Tibial nerve (tissue), 4 donors: ENCODE data around the gene AMBN. TPM values are rescaled to one million over a fixed set of nuclear protein-coding genes. Genes with fewer than 3 reads are reported as not detected.

Experiments
- DNase-seq, 2 donors: peaks; one replicate each; pipeline ENCODE4 v3.0.0-alpha.2; 2019; ENCODE audit warnings: low spot score in 2 of 2
- H3K27ac ChIP-seq, 4 donors: fragments of 200-600 bp; sonication (generic) in 3 of 4; one replicate each; pipeline ENCODE4 v1.5.1; 2017 to 2019; ENCODE audit warnings: mild to moderate bottlenecking in 1 of 4
- H3K27me3 ChIP-seq, 2 donors: fragments of 200-600 bp; sonication (generic) in 1 of 2; one replicate each; pipeline versions ENCODE4 v1.5.1 to v1.6.0; 2017 to 2019
- H3K36me3 ChIP-seq, 3 donors: fragments of 200-600 bp; sonication (generic); one replicate each; pipeline ENCODE4 v1.5.1; 2018 to 2019
- H3K4me1 ChIP-seq, 4 donors: fragments of 200-600 bp; sonication (generic) in 3 of 4; one replicate each; pipeline ENCODE4 v1.5.1; 2017 to 2019
- H3K4me3 ChIP-seq, 4 donors: fragments of 200-600 bp; sonication (generic) in 3 of 4; one replicate each; pipeline ENCODE4 v1.5.1; 2017 to 2019; ENCODE audit warnings: mild to moderate bottlenecking in 1 of 4, moderate library complexity in 1 of 4
- H3K9me3 ChIP-seq, 4 donors: fragments of 200-600 bp; sonication (generic) in 3 of 4; one replicate each; pipeline ENCODE4 v1.5.1; 2017 to 2019
- EP300 ChIP-seq, 2 donors: sonication (generic); formaldehyde crosslinking; IDR thresholded peaks; one replicate each; pipeline ENCODE4 v1.6.1; 2017; ENCODE audit warnings: antibody characterized with exemption in 2 of 2, mild to moderate bottlenecking in 1 of 2
- POLR2A ChIP-seq, 2 donors: fragments of 450-650 bp; IDR thresholded peaks; one replicate each; pipeline ENCODE4 v1.6.1; 2017; ENCODE audit warnings: antibody characterized with exemption in 2 of 2, mild to moderate bottlenecking in 2 of 2, moderate library complexity in 2 of 2
- WGBS, 2 donors: methylation state at CpG; one replicate each; pipeline ENCODE4 v1.1.5; 2018; 5-methylcytosine and 5-hydroxymethylcytosine counted together
- total RNA-seq, 4 donors: library from RNA; depleted of rRNA; stranded (reverse); fragments of >200 nt; gene quantifications; one replicate each; pipeline ENCODE4 v1.1.0, GENCODE V29; 2016
- TF ChIP-seq, protein P1 (sequence below), 5 experiments: fragments of 200-600 bp in 3 of 5; fragments of 450-650 bp in 2 of 5; sonication (generic) in 3 of 5; IDR thresholded peaks; one replicate each; pipeline ENCODE4 v1.5.1; 2016 to 2019; ENCODE audit warnings: antibody characterized with exemption in 5 of 5, mild to moderate bottlenecking in 3 of 5, moderate library complexity in 2 of 5

AMBN gene
- total RNA-seq, 4 donors from 2014 or later: not detected

DNA sequence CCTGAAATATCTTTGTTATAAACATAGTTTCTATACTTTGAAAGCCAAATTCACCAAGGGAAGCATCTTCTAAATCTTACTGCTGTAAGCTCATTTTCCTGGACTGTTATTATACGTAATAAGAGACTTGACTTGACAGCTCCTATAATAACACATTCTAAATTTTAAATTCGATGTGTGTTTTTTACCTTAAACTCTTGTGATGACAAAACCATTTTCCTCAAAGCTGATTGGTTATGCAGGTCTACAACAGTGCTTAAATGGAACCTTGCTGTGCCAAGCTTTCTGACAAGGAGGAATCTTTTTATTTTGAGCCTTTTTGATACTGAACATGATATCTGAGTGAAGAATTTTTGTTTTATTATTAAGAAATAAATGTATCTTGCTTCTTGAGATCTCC is 36.4 kb downstream of the AMBN start, which contains the start of gene ENAM:
ENAM (plus strand) TSS at position 301 of the 400 bp plus-strand sequence. CDS start 757 bp downstream, outside the sequence.
- H3K4me3 ChIP-seq: no peak within 1 kb of the TSS
- H3K9me3 ChIP-seq: no peaks in the 10 kb centered on the region
- no peaks in the 10 kb centered on the region for H3K27me3 ChIP-seq
- TF ChIP-seq, protein P1, sequence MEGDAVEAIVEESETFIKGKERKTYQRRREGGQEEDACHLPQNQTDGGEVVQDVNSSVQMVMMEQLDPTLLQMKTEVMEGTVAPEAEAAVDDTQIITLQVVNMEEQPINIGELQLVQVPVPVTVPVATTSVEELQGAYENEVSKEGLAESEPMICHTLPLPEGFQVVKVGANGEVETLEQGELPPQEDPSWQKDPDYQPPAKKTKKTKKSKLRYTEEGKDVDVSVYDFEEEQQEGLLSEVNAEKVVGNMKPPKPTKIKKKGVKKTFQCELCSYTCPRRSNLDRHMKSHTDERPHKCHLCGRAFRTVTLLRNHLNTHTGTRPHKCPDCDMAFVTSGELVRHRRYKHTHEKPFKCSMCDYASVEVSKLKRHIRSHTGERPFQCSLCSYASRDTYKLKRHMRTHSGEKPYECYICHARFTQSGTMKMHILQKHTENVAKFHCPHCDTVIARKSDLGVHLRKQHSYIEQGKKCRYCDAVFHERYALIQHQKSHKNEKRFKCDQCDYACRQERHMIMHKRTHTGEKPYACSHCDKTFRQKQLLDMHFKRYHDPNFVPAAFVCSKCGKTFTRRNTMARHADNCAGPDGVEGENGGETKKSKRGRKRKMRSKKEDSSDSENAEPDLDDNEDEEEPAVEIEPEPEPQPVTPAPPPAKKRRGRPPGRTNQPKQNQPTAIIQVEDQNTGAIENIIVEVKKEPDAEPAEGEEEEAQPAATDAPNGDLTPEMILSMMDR (IDR thresholded peaks at IDR 0.05): no peak
- H3K27ac ChIP-seq: no peak within 1 kb of the TSS
- no peak for DNase-seq
- 86 to 89% methylated on average over 2 of the region's 2 CpGs for WGBS, 2 donors
- H3K4me1 ChIP-seq: no peaks in the 10 kb centered on the region
- H3K36me3 ChIP-seq: no peaks in the 10 kb centered on the region

DNA sequence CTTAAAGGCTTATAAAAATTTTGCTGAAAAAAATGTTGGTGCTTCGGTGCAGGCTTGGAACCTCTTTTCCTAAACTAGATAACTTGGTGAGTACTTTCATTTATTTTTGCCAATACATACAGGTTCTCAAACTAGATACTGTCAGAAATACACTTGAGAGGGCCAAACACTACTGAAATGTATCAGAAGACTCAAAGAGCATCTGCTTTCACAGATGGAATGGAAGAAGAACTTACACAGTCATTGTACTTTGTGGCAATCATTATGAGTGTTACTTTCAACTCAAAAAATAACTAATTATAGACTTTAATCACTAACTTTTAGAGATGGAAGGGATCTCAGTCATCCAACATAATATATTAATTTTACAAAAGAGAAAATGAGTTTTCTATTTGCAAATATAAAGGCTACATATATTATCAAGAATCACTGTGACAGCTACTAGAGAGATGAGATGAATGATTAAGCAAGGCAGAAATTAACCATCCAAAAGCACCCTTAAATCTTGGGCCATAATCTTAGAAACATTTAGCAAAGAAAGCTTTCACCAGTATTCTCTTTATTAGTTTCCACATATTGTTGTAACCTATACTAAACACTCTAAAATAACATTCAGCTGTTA is 37.5 kb downstream of the AMBN start:
- DNase-seq: no peak
- no peak overlapping the region for H3K4me3 ChIP-seq
- no peaks in the 10 kb centered on the region for H3K27me3 ChIP-seq
- no peak overlapping the region for H3K27ac ChIP-seq
- TF ChIP-seq EP300 (IDR thresholded peaks at IDR 0.05) (no peak), POLR2A (IDR thresholded peaks at IDR 0.05) (no peak)
- TF ChIP-seq, protein P1 (IDR thresholded peaks at IDR 0.05): no peak
- WGBS, 2 donors: 91 to 95% methylated on average over 1 of the region's 1 CpG
- H3K36me3 ChIP-seq: no peaks in the 10 kb centered on the region
- no peaks in the 10 kb centered on the region for H3K4me1 ChIP-seq
- H3K9me3 ChIP-seq: no peaks in the 10 kb centered on the region

DNA sequence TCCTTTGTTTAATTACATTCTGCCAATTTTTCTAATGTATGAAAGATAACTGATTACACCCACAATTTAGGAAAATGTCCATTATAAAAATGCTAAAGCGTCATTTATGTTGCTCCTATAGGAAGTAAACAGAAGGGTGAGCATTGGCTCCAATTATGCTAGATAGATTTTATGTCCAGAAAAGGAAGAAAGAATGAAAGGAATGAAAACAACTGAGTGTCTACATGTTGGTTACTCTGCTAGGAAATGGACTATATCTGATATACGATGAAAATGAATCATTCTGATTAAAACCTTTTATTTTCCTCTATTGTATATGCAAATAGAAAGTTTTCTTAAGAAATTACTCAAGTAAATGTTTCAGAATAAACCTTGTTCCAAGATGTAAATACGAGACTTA is 38.1 kb downstream of the AMBN start:
- no peaks in the 10 kb centered on the region for H3K9me3 ChIP-seq
- no peak for DNase-seq
- 77 to 78% methylated on average over 3 of the region's 3 CpGs for WGBS, 2 donors
- TF ChIP-seq POLR2A (IDR thresholded peaks at IDR 0.05) (no peak), EP300 (IDR thresholded peaks at IDR 0.05) (no peak)
- TF ChIP-seq, protein P1 (IDR thresholded peaks at IDR 0.05): no peak
- H3K4me3 ChIP-seq: no peak overlapping the region
- H3K4me1 ChIP-seq: no peaks in the 10 kb centered on the region
- no peaks in the 10 kb centered on the region for H3K27me3 ChIP-seq
- no peaks in the 10 kb centered on the region for H3K36me3 ChIP-seq
- H3K27ac ChIP-seq: no peak overlapping the region

DNA sequence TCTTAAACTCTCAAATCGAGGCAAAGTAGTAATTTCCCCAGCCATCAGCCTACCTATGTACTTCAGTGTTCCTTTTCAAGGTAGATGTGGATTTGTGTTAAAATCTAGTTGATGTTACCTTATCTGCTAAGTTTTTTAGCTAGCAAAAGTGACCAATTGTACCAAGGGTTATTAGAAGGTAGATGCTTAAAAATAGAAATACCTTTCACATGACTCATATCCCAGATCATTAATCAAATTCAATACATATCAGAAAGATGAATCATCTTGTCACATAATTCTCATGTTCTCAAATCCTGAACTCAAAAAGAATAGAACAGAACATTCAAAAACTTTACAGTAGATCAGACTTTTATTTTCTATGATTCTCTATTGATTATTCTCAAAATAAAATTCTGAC is 40.0 kb downstream of the AMBN start:
- H3K27me3 ChIP-seq: no peaks in the 10 kb centered on the region
- H3K9me3 ChIP-seq: no peaks in the 10 kb centered on the region
- 86 to 91% methylated on average over 1 of the region's 1 CpG for WGBS, 2 donors
- H3K27ac ChIP-seq: no peak overlapping the region
- no peak overlapping the region for H3K4me3 ChIP-seq
- H3K36me3 ChIP-seq: no peaks in the 10 kb centered on the region
- no peaks in the 10 kb centered on the region for H3K4me1 ChIP-seq
- TF ChIP-seq POLR2A (IDR thresholded peaks at IDR 0.05) (no peak), EP300 (IDR thresholded peaks at IDR 0.05) (no peak)
- TF ChIP-seq, protein P1 (IDR thresholded peaks at IDR 0.05): no peak
- no peak for DNase-seq

DNA sequence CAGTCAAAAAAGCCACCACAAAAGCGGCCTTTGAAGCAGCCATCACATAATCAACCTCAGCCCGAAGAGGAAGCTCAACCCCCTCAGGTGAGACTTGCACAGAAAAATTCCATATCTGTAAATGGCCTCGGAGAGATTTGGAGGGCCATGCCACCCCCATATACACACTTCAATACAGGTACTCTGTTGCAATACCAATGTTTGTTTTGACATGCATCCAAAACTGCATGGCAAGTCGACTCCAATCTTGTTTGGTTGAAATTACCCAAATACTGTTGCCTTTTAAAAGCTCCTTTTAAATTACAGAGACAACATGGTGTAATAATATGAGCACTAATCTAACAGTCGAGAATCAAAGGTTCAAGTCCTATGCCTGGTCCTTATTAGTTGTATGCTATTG is 42.4 kb downstream of the AMBN start:
- no peak for DNase-seq
- no peaks in the 10 kb centered on the region for H3K27me3 ChIP-seq
- 85 to 95% methylated on average over 5 of the region's 5 CpGs for WGBS, 2 donors
- TF ChIP-seq, protein P1 (IDR thresholded peaks at IDR 0.05): no peak
- no peak for TF ChIP-seq POLR2A (IDR thresholded peaks at IDR 0.05)
- TF ChIP-seq EP300 (IDR thresholded peaks at IDR 0.05): no peak
- no peaks in the 10 kb centered on the region for H3K9me3 ChIP-seq
- no peaks in the 10 kb centered on the region for H3K36me3 ChIP-seq
- H3K4me3 ChIP-seq: no peak overlapping the region
- H3K27ac ChIP-seq: no peak overlapping the region
- H3K4me1 ChIP-seq: no peaks in the 10 kb centered on the region
